Cardiac septum (tissue), 1 donor: ENCODE results near the gene ARHGAP26. TPM values are rescaled to one million over a fixed set of nuclear protein-coding genes. Genes with fewer than 3 reads are reported as not detected.

ENCODE experiments used
- DNase-seq: peaks from one replicate; pipeline ENCODE4 v3.0.0-alpha.2; 2020; ENCODE audit warnings: low spot score
- intact Hi-C: fragments of 100-400 bp; cut with DNase I; formaldehyde crosslinking; loops from one replicate; pipeline ENCODE4 v1.14.0; 2022
- total RNA-seq: library from RNA; stranded (reverse); fragmentation: NEBNext Ultra II Directional; extraction: Animal tissue kit (Norgen Biotek cat#: 25700); gene quantifications from one replicate; pipeline ENCODE4 v1.2.1, GENCODE V29; 2021
- donor health status: DM: no; HTN: no; CAD: no.

Gene ARHGAP26
- total RNA-seq, 1 donor from 2014 or later: 32.0 TPM

- peak; percentile 75 for DNase-seq
- intact Hi-C loops: no loop called here
Measured at GRCh38 chr5:142807372-142807911, 37.3 kb downstream of the ARHGAP26 start.

- no peak for DNase-seq
- intact Hi-C loops: no loop called here
Measured at GRCh38 chr5:142808878-142809598, 38.9 kb downstream of the ARHGAP26 start.

DNA sequence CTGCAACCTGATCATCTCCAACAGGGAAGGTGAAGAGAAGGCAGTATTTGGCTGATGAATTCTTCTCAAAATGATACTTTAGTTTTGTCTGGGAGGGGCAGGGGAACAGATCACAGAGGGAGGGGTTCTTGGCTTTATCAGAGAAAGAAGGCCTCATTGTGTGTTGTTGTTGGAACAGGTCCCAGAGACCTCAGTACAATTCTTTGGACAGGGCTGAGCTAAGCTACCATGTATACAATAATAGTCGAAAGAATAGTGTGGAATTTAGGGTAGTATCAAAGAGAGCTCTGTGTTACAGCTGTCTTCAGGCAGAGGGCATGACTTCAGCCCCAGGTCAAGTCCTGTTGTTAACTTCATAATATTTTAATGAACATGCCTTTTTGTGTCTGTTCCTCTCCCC lies 39.9 kb downstream of the ARHGAP26 start:
- no peak for DNase-seq
- intact Hi-C loops: loop anchor here (10.0 kb wide), 1 partner anchor 55 kb away; no protein-coding TSS in a partner anchor

GRCh38 chr5:142810743-142811290 lies 40.6 kb downstream of the ARHGAP26 start:
- DNase-seq: no peak
- intact Hi-C loops: loop anchor here (10.0 kb wide), 1 partner anchor 54 kb away; no protein-coding TSS in a partner anchor

DNA sequence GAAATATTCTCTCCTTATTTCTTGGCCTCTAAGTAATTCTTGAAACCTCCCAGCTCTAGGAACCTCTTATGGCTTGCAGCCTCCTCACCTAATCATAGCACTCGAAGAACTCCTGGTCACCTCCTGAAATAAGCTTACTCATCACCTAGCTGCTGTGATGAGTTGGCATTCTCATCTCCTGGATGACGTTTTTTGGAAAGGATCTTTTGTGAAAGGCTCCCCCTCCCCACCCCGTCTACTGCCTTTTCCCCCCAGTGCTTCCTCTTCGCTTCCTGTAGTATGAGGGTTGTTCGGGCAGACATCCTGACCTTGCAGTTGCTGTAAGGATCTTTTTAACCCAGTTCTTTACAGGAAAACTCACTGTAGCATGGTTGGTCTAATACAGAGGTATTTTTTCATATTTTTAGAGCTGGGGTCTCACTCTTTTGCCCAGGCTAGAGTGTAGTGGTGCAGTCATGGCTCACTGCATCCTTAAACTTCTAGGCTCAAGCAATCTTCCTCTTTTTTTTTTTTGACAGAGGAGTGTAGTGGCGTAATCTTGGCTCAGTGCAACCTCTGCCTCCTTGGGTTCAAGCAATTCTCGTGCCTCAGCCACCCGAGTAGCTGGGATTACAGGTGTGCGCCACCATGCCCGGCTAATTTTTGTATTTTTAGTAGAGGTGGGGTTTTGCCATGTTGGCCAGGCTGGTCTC lies 41.8 kb downstream of the ARHGAP26 start:
- intact Hi-C loops: loop anchor here (10.0 kb wide), 1 partner anchor 53 kb away; no protein-coding TSS in a partner anchor
- no peak for DNase-seq

GRCh38 chr5:142813220-142813619 lies 43.0 kb downstream of the ARHGAP26 start:
- no peak for DNase-seq
- intact Hi-C loops: loop anchor here (10.0 kb wide), 1 partner anchor 52 kb away; no protein-coding TSS in a partner anchor

DNA sequence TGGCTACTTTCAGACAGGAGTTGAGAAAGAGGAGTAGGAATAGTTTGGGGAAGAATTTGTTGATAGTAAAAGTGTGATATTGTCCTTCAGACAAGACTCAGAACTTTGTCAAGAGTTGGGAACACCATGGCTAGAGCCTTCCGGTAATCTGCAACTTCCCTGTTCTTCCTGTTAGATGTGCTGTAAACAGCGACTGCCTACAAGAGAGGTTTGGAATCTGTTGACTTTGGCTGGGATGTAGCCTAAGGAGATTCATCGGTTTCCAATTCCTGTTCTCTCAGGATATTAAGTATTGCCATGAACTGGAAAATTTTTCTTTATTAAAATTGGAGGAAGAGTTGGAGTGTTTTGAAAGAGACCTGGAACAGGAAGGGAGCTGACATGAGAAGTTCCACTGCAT lies 43.9 kb downstream of the ARHGAP26 start:
- DNase-seq: no peak
- intact Hi-C loops: loop anchor here (10.0 kb wide), 1 partner anchor 51 kb away; no protein-coding TSS in a partner anchor

- DNase-seq: no peak
- intact Hi-C loops: loop anchor here (5.0 to 10.0 kb wide), 2 partner anchors 33 to 49 kb away; no protein-coding TSS in a partner anchor
Measured at GRCh38 chr5:142815469-142815868, 45.3 kb downstream of the ARHGAP26 start.

- DNase-seq: peak; percentile 80
- intact Hi-C loops: loop anchor here (5.0 to 10.0 kb wide), 2 partner anchors 34 to 48 kb away; no protein-coding TSS in a partner anchor
Measured at GRCh38 chr5:142816531-142817430, 46.6 kb downstream of the ARHGAP26 start.

- no peak for DNase-seq
- intact Hi-C loops: loop anchor here (5.0 to 10.0 kb wide), 2 partner anchors 36 to 47 kb away; no protein-coding TSS in a partner anchor
Measured at GRCh38 chr5:142817949-142818431, 47.8 kb downstream of the ARHGAP26 start.

DNA sequence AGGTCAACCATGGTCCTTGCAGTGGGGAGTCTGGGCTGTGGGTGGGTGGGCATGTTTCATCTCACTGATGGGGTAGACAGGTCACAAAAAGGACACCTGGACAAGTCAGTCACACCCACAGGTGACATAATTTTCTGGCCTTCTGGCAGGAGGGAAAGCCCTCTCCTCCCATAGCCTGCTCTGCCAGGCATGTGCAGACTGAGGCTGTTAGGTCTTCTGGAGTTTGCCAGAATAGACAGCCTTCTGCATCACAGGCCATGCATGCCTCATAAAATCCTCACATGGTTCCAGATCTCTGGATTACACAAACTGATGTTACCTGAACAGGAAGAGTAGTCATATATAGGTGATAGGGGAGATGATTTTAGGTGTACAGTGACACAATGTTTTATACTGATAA lies 49.1 kb downstream of the ARHGAP26 start:
- DNase-seq: no peak
- intact Hi-C loops: loop anchor here (5.0 to 10.0 kb wide), 2 partner anchors 37 to 46 kb away; no protein-coding TSS in a partner anchor

- DNase-seq: no peak
- intact Hi-C loops: loop anchor here (5.0 to 10.0 kb wide), 2 partner anchors 38 to 45 kb away; no protein-coding TSS in a partner anchor
Measured at GRCh38 chr5:142819825-142820224, 49.6 kb downstream of the ARHGAP26 start.

DNA sequence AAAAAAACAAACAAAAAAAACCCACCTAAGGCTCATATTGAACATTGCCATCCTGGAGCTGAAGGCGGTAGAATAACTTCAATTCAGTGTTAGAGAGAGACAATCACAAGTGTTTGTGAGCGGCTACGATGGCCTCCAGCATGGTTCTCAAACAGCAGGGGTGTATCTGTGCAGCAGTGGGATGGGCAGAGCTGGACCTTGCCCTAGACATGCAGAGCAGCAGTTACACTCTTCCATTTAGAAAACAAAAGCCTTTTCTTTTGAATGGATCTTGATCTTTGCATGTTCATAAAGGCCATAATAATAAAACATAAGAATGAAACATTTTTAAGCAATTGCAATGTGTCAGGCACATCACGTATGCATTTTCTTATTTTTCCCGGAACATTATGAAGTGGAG lies 50.3 kb downstream of the ARHGAP26 start:
- DNase-seq: no peak
- intact Hi-C loops: no loop called here

- intact Hi-C loops: no loop called here
- DNase-seq: no peak
Measured at GRCh38 chr5:142821034-142821732, 51.0 kb downstream of the ARHGAP26 start.

DNA sequence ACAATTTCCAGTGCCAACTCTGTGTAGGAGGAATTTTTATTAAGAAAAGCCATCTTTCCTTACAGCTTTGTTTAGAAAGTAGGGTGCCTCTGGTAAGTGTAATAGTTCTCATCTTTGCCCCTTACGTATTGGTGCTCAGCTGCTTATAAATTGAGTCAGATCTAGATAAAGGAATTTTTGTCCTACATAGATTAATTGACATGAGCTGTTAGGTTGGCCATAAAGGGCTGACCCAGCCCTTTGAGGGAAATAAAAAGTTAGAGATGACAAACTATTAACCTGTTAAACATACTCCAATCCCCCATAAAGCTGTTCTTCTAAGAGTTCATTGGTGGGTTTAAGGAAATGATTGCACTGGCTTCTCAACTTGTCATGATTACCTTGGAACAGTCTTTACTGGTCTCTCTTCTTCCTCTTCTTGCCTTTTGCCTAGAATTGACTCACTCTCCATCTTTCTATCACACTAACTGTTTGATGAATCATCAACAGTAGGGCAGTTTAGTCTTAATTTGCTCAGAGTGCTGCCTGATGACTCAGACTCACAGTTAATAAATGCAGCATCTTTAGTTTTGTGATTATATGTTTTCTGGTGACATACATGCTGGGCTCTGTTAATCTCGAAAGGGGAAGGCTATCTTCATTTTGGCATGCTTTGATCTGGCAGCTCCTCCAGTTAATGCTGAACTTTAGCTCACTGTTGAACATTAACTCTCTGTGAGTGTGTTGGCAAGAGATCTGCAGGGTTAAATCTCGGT lies 51.7 kb downstream of the ARHGAP26 start:
- intact Hi-C loops: no loop called here
- DNase-seq: no peak

- DNase-seq: no peak
- intact Hi-C loops: no loop called here
Measured at GRCh38 chr5:142823126-142823525, 52.9 kb downstream of the ARHGAP26 start.

GRCh38 chr5:142823806-142824205 lies 53.6 kb downstream of the ARHGAP26 start:
- intact Hi-C loops: no loop called here
- no peak for DNase-seq
